ENCODE data around the gene ATL2.
"Not testable (repeated sequence)": the region's sequence is repeated elsewhere in the genome, so short reads cannot be mapped to it uniquely, and the experiment has no call there.

The ATL2 gene

DNA sequence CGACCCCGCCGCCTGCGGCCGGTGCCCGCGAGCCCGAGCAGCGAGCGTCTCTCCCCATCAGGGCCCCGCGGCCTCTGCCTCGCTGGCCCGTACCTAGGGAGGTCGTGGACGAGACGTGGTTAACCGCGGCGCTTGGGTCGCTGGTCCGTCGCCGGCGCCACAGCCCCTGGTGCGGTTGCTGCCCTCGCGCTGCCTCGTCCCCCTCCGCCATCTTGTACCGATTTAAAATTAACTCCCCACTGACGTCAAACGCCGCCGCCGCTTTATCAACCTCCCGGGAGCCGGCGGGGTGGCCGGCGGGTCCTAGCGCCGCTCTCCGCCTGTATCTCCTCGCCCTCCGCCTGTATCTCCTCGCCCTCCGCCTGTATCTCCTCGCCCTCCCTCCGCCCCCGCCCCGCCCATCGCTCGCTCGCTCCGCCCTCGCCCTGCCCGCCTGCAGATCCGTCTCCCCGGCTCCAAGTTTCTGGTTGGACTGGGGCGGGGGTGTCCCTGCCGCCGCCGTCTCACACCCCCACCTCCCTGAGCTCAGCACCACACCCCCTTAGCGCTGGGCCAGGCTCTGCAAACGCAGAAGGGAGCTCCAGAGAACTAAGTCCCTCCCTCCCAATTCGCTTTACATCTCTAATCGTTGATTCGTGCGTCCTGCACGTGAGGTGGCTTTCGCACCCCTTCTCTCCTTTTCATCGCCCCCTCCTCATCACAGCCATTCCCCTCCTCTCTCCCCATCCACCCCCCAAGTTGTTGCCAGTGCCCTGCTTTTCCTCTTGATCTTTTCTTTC, at the start of gene ATL2:
TSS of gene ATL2 (minus strand) at position 224 of the 779 bp plus-strand sequence. CDS start at position 211, 13 bp downstream.
- DNase-seq = peak; percentile 99

DNA sequence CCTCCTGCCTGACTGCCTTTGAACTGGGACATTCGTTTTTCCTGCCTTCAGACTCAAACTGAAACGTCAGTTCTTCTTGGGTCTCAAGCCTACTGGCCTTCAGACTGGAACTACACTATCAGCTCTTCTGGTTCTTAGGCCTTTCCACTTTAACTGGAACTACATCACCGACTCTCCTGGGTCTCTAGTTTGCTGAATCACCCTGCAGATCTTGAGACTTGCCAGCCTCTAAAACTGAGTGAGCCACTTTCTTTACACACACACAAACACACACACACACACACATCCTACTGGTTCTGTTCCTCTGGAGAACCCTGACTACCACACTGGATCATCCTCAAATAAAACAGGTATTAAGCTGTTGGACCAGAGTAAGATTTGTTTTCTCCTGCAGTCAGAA, 46.7 kb upstream of the ATL2 start:
- DNase-seq = no peak

DNA sequence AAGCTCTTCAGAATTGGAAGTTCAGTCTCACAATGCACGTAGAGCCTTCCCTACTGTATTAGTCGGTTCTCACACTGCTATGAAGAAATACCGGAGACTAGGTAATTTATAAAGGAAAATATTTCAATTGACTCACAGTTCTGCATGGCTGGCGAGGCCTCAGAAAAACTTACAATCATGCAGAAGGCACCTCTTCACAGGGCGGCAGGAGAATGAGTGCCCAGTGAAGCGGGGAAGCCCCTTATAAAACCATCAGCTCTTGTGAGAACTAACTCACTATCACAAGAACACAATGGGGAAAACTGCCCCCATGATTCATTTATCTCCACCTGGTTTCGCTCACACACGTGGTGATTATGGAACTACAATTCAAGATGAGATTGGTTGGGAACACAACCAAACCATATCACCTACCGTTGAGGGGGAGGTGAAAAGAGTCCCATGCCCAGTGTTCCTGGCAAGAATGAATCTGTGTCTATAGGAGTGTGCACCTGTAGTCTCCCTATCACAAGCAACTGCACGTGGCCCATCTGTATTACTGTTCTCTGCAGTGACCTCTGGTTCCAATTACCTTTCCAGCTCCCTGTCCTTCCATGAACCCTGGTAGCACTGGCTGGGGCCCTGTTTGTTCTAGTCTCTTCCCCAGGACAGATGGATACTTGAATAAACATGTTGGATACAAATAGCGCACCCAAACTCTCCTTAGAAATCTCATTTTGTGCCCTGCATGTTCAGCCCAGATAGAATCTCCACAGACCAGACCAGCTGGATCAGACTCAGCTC, 44.4 kb upstream of the ATL2 start:
- DNase-seq = no peak

DNA sequence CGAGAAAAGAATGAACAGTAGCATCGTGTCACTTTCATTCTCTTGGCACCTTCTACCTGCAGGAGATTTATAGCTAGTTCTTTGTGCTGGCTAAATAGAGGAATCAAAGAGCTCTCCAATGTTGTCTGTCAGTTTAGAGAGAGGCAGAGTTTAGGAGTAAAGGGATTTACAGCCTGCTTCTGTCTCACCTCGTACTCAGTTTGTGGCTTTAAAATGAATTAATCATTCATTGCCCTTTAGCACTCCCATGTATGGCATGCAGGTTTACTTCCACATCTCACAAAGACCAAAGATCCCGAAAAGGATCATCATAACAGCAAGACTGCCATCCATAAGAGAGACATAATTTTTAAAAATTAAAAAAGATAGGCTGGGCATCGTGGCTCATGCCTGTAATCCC, 42.4 kb upstream of the ATL2 start:
- no peak for DNase-seq

DNA sequence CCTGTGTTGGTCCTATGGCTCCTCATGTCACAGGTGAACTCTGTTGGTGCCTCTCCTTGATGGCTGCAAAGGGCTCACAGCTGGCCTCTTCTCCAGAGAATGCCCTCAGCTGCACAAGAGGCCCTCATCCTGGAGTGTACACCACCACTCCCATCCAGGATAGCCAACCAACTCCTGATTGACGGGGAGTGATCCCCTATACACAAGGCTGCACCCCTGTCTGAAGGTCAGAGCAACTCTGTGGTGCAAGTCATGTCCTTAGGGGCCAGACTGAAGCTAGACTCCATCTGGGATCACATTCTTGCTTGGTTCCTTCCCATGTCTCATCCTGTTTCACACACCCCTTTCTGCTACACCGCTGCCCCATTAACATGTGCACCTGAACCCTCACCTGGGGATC, 41.7 kb upstream of the ATL2 start:
- DNase-seq = no peak

DNA sequence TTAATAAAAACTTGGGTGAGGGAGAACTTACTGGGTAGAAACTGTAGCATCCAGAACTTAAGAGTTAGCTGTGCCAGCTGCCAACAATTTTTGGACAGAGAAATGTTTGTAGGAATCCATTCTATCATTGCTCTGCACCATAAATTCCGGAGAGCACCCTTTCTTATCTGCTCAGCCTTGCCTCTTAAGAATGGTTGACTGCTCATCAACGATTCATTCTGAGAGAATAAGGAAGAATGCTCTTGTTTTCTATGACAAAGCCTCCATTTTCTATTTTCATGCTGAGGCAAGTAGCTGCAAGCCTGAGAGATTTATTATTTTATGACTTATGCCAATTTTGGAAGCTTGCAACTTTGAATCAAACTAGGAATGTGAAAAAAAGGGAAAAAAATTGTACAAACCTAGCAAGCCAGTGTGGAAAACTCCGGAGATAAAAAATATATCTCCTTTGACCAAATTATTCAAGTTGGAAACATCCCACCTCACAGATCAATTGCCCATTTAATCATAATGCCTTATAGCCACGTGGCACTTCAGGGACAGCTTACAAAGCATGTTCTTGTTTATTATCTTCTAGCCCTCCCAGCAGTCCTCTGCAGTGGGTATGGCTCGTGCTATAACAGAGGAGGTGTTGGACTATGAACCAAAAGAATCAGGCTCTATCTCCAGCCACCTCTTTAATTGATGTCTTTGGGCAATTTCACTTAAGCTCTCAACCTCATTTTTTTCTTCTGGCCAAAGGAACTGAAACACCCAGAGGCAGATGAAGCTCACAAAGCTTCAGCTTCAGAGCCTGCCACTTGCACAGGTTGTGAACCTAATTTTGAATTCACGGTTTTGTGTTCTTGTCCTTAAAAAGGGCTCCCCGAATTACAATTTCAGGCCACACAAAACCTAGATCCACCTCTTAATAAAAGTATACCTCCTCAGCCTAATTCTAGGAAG, 40.9 kb upstream of the ATL2 start:
- no peak for DNase-seq

DNA sequence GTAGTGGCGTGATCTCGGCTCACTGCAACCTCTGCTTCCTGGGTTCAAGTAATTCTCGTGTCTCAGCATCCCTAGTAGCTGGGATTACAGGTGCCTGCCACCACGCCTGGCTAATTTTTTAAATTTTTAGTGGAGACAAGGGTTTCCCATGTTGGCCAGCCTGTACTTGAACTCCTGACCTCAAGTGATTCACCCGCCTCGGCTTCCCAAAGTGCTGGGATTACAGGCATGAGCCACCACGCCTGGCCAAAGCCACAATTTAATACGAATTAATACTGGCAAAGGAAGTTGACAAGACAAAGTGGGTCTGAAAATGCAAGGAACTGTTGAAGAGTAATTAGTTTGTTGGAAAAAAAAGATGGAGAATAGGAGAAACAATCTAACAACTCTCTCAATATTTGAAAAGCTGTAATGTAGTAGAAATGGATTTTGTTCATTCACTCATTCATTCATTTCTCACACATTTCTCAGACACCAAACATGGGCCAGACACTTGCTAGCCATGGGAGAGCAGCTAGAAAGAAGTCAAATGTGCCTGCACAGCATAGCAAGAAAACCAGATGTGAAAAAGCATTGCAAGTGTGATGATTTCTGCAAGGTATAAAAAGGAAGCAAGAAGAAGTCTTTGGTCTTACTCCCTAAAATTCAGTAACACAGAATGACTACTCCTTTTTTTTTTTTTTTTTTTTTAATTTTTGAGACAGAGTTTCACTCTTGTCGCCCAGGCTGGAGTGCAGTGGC, 39.4 kb upstream of the ATL2 start:
- DNase-seq = no peak

DNA sequence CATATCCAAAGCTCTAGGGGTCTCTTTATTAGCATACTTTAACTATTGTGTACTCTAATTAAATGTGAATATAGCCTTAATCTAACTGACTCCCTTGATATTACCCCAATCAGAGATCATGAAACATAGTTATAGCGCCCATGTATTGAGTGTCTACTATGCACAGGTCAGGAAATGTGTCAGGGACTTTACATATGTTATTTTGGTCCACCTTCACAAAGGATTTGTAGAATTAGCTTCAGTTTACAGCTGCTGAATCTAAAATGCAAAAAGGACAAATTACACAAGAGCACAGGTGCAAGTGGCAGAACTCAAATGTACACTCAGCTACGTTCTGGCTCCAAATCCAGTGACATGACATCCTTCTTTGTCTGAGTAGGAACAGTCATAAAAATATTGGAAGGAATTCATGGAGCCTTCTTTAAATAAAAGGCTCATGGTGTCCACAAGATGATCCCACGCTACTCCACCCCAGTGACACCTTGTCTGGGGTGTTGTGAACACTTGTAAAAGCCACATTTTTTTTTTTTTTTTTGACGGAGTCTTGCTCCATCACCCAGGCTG, 38.7 kb upstream of the ATL2 start:
- no peak for DNase-seq

DNA sequence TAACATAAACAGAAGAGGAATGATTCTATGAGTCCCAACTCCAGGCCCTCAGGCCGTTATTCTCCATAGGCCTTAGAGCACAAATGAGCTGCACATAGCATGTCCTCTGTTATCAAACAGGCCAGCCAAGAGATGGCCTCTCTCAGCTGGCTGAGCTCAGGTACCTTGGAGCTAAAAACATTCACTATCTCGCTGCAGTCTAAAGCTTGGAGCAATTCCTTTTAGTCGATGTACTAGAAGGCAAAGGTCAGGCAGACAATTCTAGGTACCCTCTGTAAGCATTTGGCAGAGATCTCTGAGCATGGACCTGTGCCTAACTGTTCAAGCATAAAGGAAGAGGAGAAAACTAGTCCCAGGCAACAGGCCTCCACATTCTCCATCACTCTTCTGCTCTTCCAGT, 38.0 kb upstream of the ATL2 start:
- DNase-seq = no peak

DNA sequence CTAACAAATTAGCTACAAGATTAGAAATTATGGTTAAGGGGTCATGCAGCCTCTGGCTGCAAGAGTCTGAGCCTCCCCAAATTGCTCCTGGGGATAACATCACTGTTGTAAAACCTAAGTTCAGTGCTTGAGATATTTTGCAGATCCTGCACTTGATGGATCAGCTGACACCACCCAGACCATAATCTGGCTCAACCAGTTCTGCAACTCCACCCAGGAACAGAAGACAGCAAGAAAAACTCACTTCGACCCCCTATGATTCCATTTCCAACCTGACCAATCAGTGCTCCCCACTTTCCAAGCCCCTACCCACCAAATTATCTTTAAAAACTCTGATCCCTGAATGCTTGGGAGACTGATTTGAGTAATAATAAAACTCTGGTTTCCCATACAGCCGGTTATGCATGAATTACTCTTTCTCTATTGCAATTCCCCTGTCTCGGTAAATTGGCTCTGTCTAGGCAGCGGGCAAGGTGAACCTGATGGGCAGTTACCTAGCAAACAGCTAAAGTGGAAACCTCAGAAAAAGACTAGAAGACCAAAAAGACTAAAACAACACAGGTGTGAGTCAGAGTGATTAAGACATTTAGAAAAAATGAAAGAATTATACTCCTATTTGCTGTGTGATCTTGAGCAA, 35.3 kb upstream of the ATL2 start:
- not testable (repeated sequence) for DNase-seq

DNA sequence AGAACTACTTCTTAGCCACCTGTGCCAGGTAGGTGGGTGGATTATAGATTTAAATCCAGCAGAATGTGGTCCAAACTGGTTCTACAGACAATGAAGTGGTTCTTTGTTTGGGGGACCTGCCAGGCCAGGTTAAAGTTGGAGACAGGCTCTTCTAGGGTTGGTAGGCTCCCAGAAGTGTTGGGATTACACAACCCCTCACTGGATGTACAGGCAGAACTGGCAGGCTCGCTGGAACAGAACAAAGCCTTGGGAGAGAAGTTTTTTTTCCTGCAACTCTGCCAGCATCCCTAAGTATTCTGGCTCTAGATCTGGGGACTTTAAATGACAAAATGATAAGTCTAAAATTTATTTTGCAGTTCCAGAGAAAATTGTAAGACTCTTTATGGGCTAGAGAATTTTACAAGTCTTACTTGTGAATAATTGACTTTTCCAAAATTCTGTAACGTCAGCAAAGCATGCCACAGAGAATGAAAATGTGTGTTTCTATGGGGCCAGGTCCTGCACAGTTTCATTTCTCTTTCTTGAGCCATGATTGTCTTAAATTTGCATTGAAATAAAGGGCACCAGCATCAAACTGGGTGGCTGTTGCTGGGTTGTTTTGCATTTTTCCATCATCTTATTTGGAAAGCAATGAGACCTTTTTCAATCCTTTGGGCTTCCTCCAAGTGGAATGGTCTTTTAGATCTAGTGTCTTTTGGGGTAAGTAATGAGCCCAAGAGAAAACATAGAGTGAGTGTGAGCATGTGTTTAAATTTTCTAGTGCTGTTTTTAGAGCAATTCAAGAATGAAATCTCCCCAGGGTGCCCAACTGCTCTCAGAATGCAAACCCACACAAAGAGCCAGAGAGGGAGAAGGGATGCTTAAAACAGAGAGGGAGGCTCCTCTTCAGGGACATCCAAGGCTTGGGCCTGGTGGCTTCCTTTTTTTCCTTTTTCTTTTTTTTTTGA, 32.4 kb upstream of the ATL2 start:
- no peak for DNase-seq

DNA sequence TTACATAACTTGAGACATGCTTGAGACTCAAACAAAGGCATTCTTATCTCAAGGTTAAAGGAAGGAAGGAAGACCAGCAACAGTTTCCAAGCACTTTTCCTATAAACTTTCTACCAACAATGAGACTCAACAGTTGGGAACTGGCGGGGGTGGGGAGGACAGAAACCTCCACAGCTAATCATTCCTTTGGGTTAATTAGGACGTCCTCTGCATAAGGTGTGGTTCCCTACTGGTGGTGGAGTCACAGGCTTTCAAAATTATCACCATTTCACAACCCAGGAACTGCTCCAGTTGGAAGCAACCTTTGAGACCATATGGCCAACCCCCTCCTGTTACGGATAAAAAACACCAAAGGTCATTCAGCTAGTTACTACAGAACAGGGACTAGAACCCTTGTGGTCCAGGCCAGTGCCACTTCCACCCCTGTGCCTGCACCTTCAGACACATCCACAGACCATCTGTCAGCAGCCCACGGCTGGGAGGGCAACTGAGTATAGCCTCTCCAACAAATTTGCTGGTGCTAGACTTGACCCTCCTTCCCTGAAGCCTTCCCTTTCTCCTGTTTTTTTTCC, 30.1 kb upstream of the ATL2 start:
- no peak for DNase-seq

DNA sequence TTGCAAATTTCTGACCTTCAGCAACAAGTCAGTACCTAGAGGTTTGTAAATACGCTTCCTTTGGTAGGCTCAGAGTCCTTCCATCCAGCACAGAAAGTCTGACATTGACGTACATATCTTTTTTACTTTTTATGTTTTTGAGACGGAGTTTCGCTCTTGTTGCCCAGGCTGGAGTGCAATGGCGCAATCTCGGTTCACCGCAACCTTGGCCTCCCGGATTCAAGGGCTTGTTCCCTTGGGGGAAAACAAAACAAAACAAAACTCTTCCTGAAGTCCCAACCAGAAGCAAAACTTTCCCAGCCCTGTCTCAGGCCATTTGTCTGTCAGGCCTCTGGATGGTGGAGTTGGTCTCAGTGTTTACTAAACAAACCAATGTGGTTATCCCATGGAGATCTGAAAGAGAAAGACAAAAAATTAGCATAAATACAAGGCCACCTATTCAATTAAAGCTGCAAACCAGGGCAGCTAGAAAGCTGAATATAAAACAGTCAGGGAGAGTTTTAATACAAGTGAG, 29.6 kb upstream of the ATL2 start:
- DNase-seq = no peak

DNA sequence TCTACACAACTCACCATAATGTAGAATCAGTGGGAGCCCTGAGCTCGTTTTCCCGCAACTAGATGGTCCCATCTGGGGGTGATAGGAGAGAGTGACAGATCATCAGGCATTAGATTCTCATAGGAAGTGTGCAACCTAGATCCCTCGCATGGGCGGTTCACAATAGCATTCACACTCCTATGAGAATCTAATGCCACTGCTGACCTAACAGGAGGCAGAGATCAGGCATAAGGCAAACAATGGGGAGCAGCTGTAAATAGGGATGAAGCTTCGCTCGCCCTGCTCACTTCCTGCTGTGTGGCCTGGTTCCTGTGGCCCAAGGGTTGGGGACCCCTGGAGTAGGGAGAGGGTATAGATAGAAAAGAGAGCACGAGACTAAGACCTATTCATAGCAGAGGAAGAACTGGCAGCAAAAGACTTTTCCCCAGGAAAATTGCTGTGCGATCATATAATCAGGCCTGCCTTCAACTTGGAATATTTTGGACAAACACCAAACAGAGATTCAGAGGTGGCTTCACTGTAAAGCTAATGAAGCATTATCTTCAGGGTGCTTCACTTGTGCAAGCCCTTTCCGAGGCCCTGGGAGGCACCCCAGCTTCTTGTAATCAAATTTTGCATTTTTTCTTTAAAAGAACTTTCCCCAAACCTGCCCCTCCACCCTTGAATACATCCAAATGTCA, 29.0 kb upstream of the ATL2 start:
- no peak for DNase-seq

DNA sequence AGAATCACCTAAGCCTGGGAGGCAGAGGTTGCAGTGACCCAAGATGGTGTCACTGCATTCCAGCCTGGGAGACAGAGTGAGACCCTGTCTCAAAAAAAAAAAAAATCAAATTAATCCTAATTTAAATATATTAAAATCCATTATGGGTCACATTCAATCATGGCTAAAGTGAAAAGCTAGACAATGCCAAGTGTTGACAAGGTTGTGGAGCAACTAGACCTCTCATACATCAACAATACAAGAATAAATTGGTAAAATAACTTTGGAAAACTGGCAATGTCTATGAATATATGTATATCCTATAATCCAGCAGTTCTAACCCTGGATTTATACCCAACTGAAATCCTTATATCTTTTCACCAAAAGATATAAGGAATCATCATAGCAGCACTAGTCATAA, 23.4 kb upstream of the ATL2 start:
- no peak for DNase-seq

DNA sequence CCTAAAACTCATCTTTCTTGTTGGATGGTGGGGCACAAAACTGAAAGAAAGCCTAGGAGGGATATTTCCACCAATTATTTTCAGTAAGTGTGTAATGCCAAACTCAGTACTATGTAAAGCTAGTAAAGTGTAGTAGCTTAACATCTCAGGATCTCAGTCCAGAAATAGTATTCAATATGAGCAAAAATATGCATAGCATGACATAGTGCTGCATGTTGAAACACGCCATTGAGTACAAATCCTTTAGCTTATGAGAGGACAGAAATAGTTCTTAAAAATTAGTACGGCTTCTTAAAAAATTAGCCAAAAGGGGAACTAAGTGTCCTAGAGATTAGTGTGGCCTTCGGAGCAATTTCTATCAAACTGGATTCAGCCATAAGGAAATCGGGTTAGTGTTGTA, 21.7 kb upstream of the ATL2 start:
- no peak for DNase-seq

DNA sequence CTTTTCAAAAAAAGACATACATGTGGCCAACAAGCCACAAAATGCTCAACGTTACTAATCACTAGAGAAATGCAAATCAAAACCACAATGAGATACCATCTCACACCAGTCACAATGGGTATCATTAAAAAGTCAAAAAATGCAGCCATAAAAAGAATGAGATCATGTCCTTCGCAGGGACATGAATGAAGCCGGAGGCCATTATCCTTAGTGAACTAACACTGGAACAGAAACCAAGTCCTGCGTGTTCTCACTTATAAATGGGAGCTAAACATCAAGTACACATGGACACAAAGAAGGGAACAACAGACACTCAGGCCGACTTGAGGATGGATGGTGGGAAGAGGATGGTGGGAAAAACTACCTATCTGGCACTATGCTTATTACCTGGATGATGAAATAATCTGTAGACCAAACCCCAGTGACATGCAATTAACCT, 17.8 kb upstream of the ATL2 start:
- DNase-seq = no peak

DNA sequence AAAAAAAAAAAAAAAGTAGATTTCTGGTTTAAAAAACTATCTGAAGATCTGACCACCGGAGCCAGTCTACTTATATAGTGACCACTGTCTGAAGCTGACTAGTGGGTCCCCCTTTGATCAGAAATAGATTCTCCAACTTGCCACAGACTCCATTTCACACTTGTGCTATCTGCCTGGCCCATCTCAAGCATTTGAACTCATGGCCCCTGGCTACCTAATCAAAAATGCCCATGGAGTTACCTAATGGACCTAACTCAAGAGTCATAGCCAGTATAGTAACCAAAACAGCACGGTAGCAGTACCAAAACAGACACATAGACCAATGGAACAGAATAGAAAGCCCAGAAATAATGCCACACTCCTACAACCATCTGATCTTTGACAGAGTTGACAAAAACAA, 17.0 kb upstream of the ATL2 start:
- DNase-seq = no peak

DNA sequence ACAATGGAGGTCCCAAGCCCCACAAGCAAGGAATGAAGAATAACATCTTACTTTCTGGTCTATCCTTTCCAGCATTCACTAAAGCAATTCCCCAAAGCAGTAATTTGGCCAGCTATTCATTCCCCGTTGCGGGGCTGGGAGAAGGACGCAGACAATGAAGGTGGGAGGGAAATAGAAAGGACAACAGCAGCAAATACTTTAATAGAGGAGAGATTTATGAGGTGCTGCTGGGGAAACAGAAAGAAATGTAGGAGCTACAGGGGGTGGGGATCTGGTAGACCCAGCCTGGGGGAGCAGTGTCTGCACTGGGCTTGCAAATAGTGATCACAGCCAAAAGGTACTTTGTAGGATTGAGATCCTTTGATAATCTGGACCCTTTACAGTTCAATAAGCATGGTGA, 13.9 kb upstream of the ATL2 start:
- no peak for DNase-seq
